Measurements from ENCODE around the gene ARID1B. TPM values are rescaled to one million over a fixed set of nuclear protein-coding genes. Genes with fewer than 3 reads are reported as not detected.

The ARID1B gene
- total and polyA plus RNA-seq, 9 of the 15 experiments (the other 6 are each of a cell fraction or from before 2014, with no cell fraction given), result 12.5 to 50.5 (median 25.8) TPM

DNA sequence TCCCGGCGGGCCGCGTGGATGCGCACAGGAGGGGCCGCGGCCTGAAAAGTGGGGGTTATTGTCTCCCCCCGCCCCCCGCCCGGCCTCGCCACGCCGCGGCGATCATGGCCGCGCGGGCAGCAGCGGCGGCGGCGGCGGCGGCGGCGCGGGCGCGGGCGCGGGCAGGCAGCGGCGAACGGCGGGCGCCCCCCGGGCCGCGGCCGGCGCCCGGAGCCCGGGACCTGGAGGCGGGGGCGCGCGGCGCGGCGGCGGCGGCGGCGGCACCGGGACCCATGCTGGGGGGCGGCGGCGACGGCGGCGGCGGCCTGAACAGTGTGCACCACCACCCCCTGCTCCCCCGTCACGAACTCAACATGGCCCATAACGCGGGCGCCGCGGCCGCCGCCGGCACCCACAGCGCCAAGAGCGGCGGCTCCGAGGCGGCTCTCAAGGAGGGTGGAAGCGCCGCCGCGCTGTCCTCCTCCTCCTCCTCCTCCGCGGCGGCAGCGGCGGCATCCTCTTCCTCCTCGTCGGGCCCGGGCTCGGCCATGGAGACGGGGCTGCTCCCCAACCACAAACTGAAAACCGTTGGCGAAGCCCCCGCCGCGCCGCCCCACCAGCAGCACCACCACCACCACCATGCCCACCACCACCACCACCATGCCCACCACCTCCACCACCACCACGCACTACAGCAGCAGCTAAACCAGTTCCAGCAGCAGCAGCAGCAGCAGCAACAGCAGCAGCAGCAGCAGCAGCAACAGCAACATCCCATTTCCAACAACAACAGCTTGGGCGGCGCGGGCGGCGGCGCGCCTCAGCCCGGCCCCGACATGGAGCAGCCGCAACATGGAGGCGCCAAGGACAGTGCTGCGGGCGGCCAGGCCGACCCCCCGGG, 637 bp downstream of the ARID1B start (continued):
- TF ChIP-seq HDAC3 (IDR thresholded peaks at IDR 0.05; ENCODE audit: borderline replicate concordance, partially characterized antibody) (no peak), CTBP1 (IDR thresholded peaks at IDR 0.05; ENCODE audit: borderline replicate concordance) (peak; percentile 54), TAF15 (IDR thresholded peaks at IDR 0.05; ENCODE audit: low read depth, low read length) (no peak), ATF7 (IDR thresholded peaks at IDR 0.05) (no peak), SMARCC2 (IDR thresholded peaks at IDR 0.05; ENCODE audit: low read depth) (no peak), PHF8 (IDR thresholded peaks at IDR 0.05; ENCODE audit: borderline replicate concordance, low read length) (peak; percentile 19; the same call in 1 of the 2 replicates), HLTF (IDR thresholded peaks at IDR 0.05) (0 out of 2 replicates have a peak, but pooled peaks have one; percentile 45), ZNF589 (CRISPR knock-in tag; IDR thresholded peaks at IDR 0.05; ENCODE audit: low read depth) (no peak), CBFB (CRISPR knock-in tag; IDR thresholded peaks at IDR 0.05) (no peak)
- TF ChIP-seq, protein P1, sequence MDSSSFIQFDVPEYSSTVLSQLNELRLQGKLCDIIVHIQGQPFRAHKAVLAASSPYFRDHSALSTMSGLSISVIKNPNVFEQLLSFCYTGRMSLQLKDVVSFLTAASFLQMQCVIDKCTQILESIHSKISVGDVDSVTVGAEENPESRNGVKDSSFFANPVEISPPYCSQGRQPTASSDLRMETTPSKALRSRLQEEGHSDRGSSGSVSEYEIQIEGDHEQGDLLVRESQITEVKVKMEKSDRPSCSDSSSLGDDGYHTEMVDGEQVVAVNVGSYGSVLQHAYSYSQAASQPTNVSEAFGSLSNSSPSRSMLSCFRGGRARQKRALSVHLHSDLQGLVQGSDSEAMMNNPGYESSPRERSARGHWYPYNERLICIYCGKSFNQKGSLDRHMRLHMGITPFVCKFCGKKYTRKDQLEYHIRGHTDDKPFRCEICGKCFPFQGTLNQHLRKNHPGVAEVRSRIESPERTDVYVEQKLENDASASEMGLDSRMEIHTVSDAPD (CRISPR knock-in tag; IDR thresholded peaks at IDR 0.05), result no peak
- TF ChIP-seq, protein P2, sequence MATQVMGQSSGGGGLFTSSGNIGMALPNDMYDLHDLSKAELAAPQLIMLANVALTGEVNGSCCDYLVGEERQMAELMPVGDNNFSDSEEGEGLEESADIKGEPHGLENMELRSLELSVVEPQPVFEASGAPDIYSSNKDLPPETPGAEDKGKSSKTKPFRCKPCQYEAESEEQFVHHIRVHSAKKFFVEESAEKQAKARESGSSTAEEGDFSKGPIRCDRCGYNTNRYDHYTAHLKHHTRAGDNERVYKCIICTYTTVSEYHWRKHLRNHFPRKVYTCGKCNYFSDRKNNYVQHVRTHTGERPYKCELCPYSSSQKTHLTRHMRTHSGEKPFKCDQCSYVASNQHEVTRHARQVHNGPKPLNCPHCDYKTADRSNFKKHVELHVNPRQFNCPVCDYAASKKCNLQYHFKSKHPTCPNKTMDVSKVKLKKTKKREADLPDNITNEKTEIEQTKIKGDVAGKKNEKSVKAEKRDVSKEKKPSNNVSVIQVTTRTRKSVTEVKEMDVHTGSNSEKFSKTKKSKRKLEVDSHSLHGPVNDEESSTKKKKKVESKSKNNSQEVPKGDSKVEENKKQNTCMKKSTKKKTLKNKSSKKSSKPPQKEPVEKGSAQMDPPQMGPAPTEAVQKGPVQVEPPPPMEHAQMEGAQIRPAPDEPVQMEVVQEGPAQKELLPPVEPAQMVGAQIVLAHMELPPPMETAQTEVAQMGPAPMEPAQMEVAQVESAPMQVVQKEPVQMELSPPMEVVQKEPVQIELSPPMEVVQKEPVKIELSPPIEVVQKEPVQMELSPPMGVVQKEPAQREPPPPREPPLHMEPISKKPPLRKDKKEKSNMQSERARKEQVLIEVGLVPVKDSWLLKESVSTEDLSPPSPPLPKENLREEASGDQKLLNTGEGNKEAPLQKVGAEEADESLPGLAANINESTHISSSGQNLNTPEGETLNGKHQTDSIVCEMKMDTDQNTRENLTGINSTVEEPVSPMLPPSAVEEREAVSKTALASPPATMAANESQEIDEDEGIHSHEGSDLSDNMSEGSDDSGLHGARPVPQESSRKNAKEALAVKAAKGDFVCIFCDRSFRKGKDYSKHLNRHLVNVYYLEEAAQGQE (IDR thresholded peaks at IDR 0.05; ENCODE audit: borderline replicate concordance), result no peak
- TF ChIP-seq, protein P2 (CRISPR knock-in tag; IDR thresholded peaks at IDR 0.05; ENCODE audit: low read depth), result peak; percentile 54; the same call in 1 of the 2 replicates
- TF ChIP-seq, protein P3, sequence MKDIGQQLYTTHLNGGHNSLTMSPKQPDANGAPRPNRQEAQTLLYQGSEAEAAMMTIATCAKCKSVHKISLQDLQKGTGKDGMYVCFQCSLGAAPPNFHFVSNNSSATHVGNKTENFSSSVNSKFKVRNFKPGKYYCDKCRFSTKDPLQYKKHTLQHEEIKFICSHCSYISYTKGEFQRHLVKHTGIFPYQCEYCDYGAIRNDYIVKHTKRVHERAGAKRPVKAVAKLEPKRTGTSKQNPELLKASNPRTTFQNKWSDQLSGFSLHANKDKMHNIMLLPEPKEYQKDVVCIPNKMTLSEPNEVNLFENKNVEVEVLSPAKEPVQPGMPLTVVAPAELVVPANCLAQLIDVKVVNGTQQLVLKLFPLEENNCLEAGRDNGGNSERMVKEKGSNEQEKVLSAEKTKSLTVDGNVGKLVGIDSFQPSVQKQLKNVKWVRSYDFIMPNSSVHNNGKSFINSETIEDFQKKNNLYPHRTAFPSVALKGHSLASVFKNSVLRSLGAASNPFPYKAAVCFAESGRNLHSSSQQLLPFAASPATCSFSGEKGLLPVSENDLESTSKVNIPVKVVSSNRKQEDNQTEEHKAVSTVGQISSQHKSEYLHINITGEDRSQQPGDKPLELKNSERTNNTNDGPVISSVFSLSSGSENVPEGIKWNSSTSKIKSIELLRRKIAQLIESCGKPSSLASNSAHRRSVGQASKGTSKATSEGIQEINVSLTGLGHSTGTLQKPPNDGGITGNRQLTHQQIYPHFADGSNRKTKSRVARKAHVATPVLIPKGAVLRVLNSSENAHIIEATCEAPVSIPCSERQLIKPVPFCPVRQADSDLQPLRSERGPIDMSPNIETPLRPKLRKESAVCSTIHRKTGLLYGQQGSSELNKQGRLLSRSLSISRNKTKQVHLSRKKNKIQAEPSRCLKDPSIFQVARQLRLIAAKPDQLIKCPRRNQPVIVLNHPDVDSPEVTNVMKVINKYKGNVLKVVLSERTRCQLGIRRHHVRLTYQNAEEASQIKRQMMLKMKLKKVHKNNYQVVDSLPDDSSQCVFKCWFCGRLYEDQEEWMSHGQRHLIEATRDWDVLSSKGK (CRISPR knock-in tag; IDR thresholded peaks at IDR 0.05), result no peak
